Measurements from ENCODE around the gene TSSK2.

Gene TSSK2

GRCh38 chr22:19125011-19125410 lies 6.1 kb upstream of the TSSK2 start:
- no peak for TF ChIP-seq CTCF (IDR thresholded peaks at IDR 0.05; ENCODE audit: insufficient read depth, low read length, missing control alignments)
- ChIA-PET POLR2A (interaction anchor here (0.8 kb wide), 1 partner anchor 20 kb away, joined by 3 read pairs; the partner anchor contains the start of gene ESS2), CTCF (interaction anchor here (1.8 kb wide), 1 partner anchor 20 kb away, joined by 8 read pairs; the partner anchor contains the start of gene ESS2)
- no peak for DNase-seq (ENCODE audit: low read depth, low spot score)
- H3K4me3 ChIP-seq (ENCODE audit: low read depth, low read length) = no peak overlapping the region

- POLR2A ChIA-PET = interaction anchor here (0.8 kb wide), 1 partner anchor 19 kb away, joined by 3 read pairs; the partner anchor contains the start of gene ESS2
- H3K4me3 ChIP-seq (ENCODE audit: low read depth, low read length) = no peak overlapping the region
- TF ChIP-seq CTCF (IDR thresholded peaks at IDR 0.05; ENCODE audit: insufficient read depth, low read length, missing control alignments) = no peak
- DNase-seq (ENCODE audit: low read depth, low spot score) = no peak
- CTCF ChIA-PET = interaction anchor here (1.8 kb wide), 1 partner anchor 19 kb away, joined by 8 read pairs; the partner anchor contains the start of gene ESS2
These were observed 5.4 kb upstream of the TSSK2 start for GRCh38 chr22:19125474-19126308.

DNA sequence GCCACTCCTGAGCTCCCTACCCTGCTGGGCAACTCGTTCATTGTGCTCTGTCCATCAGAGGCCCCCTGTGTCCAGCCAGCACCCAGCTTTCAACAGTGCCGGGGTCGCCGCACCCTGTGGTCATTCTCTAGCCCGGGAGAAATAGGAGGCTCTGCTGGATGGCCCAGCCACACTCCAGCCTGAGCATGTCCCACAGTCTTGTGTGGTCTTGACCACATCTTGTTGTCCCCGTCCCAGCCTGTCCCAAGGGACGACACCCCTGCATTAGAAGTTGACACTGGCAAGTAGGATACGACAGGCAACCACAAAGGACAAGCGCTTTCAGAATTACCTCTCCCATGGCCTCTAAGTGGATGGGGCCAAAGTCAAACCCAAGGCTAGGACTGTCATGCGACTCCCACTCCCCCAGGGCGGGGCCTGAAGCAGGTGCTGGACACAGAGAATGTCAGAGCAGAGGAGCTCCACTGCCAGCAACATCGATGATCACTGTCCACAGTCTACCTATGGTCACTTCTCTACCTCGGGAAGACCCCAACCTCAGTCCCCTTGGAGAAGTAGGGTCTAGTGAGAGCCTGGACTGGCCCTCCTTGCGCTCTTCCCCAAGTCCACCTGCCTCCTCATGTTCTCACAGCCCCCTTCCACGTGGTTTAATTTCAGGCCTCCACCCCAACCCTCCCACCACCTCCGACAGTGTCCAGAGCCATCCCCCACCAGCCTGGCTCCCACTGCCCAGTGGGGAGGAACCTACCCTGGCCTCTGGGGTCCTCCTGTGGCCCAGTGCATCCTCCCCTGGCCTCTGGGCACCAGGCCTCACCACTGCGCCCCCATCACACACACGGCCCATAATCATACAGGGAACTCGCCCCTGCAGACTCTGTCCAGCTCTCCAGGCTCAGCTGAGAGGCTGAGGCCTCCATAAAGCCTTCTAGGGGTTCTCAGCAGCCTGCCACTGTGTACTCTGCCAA lies 4.5 kb upstream of the TSSK2 start:
- no peak for DNase-seq (ENCODE audit: low read depth, low spot score)
- H3K4me3 ChIP-seq (ENCODE audit: low read depth, low read length) = no peak overlapping the region
- TF ChIP-seq CTCF (IDR thresholded peaks at IDR 0.05; ENCODE audit: insufficient read depth, low read length, missing control alignments) = no peak
- ChIA-PET POLR2A (interaction anchor here (1.4 kb wide), 1 partner anchor 18 kb away, joined by 4 read pairs; the partner anchor contains the start of gene ESS2), CTCF (interaction anchor here (1.0 to 1.8 kb wide), 2 partner anchors 18 kb away, joined by 4 to 8 read pairs; partner anchors contain the start of gene ESS2)

DNA sequence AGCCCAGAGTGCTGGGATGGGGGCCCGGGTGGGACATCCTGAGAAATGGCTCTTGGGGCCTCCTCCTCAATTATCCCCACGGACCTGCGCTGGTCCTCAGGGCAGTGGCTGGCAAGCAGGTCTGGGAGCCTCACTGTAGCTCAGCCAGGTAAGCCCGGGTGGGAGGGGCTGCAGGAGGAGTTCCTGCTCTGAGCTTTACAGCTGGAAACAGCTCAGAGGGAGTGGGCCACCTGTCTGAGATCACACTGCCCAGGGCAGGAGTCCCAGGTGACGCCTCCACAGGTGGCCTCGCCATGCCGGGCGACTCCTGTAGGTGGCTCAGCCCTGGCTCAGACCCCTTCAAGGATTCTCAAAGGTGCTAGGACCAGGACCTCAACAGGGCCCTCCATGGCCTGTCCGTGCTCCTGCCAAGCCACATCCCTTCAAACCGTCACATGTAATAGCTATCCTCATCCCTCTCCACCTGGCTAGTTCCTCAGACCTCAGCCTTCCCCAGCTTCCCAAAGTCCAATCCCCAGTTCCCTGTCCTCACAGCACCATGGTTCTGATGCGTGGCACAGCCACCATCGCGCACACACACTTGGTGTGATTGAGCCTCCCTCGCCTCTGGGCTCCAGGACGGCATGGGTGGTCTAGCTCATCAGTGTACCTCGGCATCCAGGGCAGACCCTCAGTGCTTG lies 3.6 kb upstream of the TSSK2 start:
- POLR2A ChIA-PET = interaction anchor here (1.4 kb wide), 1 partner anchor 17 kb away, joined by 4 read pairs; the partner anchor contains the start of gene ESS2
- TF ChIP-seq CTCF (IDR thresholded peaks at IDR 0.05; ENCODE audit: insufficient read depth, low read length, missing control alignments) = no peak
- H3K4me3 ChIP-seq (ENCODE audit: low read depth, low read length) = no peak overlapping the region
- no peak for DNase-seq (ENCODE audit: low read depth, low spot score)
- CTCF ChIA-PET = interaction anchor here (1.0 to 1.2 kb wide), 2 partner anchors 17 to 52 kb away, joined by 4 read pairs; partner anchors contain the start of genes ESS2 and SLC25A1

- ChIA-PET POLR2A (interaction anchor here (1.4 kb wide), 1 partner anchor 16 kb away, joined by 4 read pairs; the partner anchor contains the start of gene ESS2), CTCF (interaction anchor here (1.0 to 1.2 kb wide), 2 partner anchors 16 to 51 kb away, joined by 4 read pairs; partner anchors contain the start of genes ESS2 and SLC25A1)
- TF ChIP-seq CTCF (IDR thresholded peaks at IDR 0.05; ENCODE audit: insufficient read depth, low read length, missing control alignments) = no peak
These were observed 3.1 kb upstream of the TSSK2 start for GRCh38 chr22:19128009-19128401.

More at GRCh38 chr22:19128009-19128401, 3.1 kb upstream of the TSSK2 start:
- DNase-seq (ENCODE audit: low read depth, low spot score) = no peak
- no peak overlapping the region for H3K4me3 ChIP-seq (ENCODE audit: low read depth, low read length)

All from AG04449 (cell line).